NOMO-1 (cell line): Measurements from ENCODE around the gene TM9SF3.
"Not testable (repeated sequence)": the region's sequence is repeated elsewhere in the genome, so short reads cannot be mapped to it uniquely, and the experiment has no call there.

ENCODE experiments used
- DNase-seq, 2 experiments: peaks; one replicate each; lab custom pipeline; 2025; ENCODE audit not compliant: unreplicated experiment in 2 of 2; lab: John Stamatoyannopoulos, UW

TM9SF3 gene

DNA sequence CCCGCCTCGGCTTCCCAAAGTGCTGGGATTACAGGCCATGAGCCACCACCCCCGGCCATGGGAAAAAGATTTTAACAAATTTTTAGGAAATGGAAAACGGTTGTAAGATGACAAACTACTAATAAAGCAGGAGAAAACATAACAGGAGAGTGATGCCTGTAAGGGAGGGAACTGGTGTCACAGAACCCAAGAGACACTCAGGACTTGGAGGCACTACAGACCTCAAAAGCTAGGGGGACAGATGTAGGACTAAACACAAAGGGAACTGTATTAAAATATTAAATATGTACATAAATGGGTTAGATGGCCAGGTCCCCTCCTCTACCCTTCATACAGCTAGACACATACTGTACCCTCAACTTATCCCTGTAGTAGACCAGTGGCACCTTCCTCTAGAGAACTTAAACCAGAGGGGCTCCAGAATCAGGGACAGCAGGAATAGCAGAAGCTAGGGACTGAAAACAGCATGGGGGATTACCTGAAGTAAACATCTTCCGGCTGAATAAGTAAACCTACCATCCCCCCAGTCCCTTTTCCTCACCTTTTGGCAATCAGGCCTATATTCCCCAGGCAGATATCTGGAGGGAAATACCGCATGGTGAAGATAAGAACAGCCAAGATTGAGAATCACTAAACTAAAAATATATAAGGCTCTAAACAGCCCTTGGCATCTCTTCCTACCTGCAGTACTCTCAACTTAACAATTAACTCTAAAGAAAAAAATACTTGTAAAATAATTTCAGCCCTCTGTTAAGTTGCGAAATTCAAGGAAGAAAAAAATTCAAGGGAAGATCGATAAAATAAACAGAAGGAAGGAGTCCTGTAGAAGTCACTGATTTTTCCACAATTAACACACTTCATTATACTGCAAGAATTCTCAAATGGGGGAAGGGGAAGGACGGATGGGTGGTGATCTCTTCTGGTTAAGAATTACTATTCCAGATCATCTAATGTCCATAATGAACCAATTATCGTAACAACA lies 15.5 kb downstream of the TM9SF3 start:
- no peak for DNase-seq

DNA sequence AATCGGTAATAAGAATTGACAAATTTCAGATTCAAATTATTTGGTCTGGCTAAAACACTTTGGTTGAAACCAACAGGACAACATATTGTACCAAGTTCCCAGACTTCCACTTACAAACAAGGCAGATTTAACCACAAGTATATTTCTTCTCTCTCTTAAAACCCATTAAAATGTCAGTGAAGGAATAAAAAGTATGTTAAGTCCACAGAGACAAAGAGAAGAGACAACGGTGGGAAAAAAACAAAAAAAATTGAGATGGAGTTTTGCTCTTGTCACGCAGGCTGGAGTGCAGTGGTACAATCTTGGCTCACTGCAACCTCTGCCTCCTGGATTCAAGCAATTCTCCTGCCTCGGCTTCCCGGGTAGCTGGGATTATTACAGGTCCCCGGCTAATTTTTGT lies 16.3 kb downstream of the TM9SF3 start:
- DNase-seq, result no peak

DNA sequence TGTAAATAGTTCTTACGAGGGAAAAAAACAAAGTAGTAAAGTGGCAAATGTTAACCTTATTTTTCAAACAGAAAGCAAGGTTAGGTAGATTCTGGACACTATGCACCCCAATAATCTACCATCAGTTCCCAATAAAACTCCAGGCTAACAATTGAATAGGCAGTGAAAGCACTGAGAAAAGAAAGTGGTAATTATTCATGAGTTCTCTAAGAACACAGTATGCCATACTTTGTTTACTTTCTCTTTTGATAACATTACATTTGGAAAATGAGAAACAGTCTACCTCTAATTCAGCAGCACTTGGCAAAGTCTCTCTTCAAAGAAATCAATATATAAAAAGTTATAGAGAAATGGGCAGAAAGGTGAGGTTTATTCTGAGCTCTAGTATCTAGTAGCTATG lies 18.4 kb downstream of the TM9SF3 start:
- no peak for DNase-seq

DNA sequence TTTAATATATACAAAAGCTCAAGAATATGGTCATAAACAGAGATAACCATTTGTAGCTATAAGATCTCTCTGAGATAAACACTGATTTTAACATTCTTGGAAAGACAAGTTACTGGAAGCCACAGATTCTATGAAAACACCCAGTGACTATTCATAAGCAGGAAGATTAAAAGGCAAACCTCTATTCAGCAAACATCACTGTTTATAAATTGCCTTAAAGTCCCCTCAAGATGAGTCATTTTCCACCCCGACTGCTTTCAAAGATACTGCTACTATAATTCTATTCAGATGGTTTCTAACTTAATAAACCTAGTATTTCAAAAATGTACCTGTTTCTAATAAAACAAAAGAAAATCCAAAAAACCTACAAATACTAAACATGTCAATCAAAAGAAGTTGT lies 21.0 kb downstream of the TM9SF3 start:
- DNase-seq, result no peak

DNA sequence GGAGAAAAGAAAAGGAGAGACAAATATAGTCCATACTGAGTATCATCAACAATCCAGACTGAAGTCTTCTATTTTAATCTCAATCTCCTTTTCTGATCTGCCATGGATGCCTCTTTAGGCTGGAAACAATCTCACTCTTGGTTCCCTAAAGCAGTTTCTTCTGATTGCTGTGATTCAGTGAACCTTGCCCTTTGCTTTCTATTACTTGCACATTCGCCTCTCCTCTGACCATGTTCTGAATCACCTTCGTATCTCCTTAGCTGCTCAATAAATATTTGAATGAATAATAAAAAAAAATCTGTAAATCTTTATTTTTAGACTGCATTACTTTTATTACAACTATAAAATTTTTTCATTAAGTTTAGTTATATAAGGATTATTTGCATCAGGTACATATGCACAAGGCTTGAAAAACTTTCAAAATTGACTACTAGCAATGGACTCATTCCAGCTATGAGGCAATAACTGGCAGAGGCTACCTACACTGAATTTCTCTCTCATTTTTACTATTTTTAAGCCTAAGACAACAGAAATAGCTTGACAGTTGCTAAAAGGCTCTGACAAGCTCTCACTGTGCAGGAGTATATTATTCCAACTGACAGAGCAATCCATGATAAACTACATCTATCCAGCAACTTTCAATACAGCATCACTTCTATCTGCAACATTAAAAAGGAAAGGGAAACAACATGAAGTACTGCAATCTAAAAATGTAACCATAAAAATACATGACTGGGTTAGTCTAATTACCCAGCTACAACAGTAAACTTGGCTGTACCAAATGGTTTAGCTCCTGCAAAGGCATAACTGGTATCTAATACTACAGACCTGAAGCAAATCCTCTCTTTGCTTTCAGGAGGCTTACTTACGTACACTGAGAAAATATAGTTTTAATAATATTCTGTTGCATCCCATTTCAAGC lies 25.6 kb downstream of the TM9SF3 start:
- DNase-seq, result no peak

DNA sequence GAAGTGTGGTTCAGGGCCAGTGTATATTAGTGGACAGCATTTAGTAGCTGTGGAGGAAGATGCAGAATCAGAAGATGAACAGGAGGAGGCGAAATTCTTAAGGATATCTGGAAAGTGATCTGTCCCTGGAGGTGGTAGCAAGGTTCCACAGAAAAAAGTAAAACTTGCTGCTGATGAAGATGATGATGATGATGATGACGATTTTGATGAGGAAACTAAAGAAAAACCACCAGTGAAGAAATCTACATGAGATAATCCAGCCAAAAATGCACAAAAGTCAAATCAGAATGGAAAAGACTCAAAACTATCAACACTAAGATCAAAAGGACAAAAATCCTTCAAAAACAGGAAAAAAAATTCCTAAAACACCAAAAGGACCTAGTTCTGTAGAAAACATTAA lies 26.3 kb downstream of the TM9SF3 start:
- DNase-seq, result no peak

DNA sequence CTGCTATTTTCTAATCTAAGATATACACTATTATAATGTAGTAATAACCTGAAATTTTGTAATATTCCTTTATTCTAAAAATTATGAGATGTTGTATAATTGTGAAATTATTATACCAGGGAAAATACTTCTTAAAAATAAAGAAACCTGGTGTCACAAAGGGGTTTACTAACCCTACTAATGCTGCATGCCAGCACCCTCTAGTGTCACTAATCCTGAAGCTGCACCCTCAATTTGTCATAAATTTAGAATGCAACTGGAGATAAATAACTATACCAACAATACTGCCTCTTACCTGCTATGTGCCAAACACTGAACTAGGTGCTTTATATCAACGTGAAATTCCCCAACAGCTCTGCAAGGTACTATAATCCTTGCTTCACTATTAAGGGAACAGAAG lies 30.8 kb downstream of the TM9SF3 start:
- no peak for DNase-seq

DNA sequence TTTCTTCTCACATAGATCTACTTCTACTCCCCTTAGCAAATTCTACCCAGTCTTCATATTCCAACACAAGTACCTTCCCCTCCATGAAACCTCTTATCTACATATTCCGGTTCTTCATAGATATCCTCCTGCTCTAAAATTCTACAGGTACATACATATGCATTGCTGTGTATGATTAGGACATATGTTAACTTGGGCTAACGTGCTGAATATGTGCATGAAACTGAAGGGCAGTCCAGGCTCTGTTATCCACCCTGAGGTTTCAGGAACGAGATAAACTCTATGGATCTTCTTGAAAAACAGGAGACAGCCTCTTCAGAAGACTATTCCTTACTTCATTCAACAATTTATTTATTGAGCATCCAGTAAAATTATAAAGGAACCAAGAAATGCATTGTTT lies 31.5 kb downstream of the TM9SF3 start:
- no peak for DNase-seq

DNA sequence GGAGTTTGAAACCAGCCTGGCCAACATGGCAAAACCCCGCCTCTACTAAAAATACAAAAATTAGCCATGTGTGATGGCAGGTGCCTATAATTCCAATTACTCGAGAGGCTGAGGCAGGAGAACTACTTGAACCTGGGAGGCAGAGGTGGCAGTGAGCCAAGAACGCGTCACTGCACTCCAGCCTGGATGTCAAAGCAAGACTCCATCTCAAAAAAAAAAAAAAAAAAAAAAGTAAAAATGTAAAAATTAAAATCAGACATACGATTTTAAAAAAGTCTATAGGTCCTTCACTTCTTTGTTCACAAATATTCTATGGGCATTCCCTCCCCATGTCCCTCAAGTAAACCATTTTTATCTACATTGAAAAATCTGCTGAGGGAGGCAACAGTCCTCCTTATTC lies 38.2 kb downstream of the TM9SF3 start:
- DNase-seq, result no peak

DNA sequence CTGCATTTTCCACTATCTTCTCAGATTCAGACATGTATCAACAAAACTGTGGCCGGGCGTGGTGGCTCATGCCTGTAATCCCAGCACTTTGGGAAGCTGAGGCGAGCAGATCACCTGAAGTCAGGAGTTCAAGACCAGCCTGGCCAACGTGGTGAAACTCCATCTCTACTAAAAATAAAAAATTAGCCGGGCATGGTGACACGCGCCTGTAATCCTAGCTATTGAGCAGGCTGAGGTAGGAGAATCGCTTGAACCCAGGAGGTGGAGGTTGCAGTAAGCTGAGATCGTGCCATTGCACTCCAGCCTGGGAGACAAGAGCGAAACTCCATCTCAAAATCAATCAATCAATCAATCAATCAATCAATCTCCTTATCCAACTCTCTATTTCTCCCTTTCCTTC lies 41.3 kb downstream of the TM9SF3 start:
- not testable (repeated sequence) for DNase-seq

DNA sequence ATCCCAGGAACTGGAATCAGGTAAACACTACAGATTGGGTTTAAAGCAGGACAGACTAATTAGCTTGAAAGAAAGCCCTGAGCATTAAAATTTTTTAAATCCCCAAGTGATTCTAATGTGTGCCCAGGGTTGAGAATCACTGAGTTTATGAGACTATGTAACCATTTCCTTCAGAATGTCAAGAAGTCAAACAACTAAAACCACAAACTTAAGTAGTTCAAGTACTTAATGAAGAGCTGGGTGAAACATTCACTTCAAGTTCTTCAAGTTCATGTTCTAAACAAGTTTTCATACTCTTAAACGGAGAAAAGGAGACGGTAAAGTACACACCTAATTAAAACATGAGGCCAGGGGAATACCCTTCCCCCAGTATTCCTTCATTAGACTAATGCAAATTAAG lies 44.9 kb downstream of the TM9SF3 start:
- DNase-seq, result no peak

DNA sequence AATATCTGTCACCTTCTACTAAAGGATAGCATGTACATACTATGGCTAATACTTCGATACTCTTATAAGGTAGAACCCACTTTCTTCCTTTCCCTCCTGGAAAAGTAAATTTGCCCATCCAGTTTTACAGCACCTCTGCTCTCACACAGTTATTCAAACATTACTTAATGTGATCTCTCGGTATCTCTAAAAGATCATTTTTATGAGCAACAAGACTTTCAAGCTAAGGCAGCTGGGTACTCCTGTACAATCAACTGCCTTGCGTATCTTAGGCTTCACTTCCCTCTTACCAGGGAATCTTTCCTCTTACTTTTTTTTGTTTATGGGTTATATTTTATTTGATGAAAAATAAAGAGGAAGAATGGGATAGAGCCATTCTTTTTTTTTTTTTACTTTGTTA lies 46.6 kb downstream of the TM9SF3 start:
- DNase-seq, result no peak

DNA sequence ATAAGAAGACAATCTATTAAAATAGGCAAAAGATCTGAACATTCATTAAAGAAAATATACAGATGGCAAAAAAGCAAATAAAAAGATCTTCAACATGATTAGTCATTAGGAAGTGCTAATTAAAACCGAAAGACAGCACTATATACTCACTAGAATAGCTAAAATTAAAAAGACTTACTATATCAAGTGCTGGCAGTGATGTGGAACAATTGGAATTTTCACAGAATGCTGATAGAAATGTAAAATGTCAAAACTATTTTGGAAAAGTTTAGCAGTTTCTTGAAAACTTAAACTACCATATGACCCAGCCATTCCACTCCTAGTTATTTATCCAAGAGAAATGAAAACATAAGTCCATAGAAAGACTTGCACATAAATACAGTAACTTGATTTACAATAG lies 48.1 kb downstream of the TM9SF3 start:
- no peak for DNase-seq

DNA sequence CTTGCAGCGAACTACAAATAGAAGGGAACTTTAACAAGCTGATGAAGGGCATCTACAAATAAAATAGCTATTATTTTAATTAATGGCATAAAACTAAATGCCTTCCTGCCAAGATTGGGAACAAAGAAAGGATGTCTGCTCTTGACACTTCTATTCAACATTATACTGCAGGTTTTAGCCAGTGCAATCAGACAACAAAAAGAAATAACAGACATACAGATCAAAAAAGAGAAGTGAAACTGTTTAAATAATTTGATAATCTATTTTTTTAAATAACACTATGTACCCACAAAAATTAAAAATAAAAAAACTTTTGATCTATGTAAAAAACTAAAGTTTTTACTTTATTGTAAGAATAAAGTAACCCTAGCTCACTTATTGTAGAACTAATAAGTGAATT lies 50.7 kb downstream of the TM9SF3 start:
- DNase-seq, result no peak

DNA sequence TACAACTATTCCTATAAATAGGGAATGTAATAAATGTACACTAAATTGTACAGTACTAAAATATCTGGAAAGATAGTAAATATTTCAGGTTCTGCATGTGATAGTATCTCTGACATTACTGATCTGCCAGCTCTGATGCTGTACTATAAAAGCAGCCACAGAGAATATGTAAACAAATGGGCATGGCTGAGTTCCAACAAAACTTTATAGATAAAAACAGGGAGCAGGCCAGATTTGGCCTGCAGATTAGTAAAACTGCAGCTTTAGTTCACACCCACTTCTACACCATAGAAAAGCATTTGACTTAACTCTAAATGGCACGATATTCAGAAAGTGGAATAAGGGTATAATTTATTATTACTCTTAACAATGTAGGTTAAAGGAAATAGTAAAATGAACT lies 54.3 kb downstream of the TM9SF3 start:
- no peak for DNase-seq

DNA sequence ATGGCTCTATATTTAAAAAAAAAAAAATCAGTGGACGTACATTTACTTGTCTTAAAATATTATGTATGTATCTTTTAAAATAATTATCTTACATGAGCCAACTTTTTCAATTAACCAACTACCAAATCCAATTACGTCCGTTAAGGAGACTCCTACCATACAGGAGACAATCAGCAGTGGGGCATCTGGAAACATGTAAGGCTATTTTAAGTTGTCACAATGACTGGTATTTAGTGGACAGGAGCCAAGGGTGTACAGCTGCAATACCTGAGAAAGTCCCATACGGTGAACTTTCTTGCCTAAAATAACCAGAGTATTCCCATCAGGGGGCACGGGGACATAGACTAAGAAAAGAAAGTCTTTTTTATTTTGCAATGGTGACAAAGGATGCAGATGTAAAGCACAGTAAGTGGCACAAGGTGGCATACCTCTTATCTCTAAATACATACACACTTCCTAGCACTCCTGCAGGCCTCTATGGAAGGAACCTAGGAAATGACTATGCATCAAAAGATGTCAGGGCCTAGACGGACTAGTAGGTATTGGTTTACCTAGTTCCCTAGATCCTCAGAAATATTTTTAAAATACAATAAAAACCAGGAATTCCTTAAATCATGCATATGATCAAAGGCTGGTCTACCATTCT lies 57.1 kb downstream of the TM9SF3 start:
- no peak for DNase-seq

DNA sequence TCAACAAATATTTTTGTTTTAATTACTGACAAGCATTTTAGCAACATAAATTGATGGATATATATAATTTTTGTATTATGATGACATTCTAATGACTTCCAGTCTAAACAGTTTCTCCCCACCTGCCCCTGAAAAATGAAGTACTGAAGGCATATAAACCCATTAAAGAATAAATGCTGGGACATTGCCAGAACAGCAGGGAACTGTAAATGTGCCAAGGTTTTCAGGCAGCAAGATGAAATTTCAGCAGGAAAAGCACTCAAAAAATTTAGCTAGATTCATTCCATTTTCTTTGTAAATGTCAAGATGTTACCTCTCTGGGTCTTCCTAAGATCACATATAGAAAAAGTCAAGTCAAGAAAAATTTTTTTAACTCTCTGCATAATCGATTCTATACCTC lies 62.1 kb downstream of the TM9SF3 start:
- DNase-seq, result no peak

DNA sequence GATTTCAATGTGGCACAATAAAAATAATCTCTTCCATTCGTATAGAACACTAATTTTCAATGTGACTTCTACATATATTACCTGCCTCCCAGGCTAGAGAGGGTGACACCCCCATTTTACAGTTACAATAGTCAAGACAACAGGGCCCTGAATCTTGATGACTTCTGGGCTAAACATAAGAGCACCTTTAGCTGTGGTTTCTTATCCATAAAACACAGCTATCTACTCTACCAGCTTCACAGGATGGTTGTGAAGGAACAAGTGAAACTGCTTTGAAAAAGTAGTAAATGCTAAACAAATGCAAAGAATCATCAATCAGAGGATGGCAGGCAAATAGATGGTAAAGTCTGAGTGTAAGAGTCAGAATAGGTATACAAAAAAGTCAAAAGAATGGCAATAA lies 69.5 kb downstream of the TM9SF3 start:
- DNase-seq, result no peak

DNA sequence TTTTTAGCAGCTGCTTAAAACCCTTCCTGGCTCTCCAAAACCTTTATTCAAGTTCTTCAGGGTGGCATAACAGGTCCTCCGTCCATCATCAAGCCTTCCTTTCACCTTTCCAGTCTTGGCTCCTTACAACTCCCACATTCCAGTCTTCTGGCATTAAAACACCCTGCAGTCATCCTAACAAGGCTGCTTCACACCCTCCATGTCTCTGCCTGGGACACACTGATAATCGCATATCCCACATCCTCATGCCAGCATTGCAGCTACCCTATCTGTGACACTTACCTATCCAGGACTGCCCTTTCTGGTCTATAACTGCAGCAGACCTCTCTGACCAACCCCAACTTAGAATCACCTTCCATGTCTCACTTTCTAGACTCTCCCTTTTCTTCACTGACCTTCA lies 70.5 kb downstream of the TM9SF3 start:
- DNase-seq, result no peak

DNA sequence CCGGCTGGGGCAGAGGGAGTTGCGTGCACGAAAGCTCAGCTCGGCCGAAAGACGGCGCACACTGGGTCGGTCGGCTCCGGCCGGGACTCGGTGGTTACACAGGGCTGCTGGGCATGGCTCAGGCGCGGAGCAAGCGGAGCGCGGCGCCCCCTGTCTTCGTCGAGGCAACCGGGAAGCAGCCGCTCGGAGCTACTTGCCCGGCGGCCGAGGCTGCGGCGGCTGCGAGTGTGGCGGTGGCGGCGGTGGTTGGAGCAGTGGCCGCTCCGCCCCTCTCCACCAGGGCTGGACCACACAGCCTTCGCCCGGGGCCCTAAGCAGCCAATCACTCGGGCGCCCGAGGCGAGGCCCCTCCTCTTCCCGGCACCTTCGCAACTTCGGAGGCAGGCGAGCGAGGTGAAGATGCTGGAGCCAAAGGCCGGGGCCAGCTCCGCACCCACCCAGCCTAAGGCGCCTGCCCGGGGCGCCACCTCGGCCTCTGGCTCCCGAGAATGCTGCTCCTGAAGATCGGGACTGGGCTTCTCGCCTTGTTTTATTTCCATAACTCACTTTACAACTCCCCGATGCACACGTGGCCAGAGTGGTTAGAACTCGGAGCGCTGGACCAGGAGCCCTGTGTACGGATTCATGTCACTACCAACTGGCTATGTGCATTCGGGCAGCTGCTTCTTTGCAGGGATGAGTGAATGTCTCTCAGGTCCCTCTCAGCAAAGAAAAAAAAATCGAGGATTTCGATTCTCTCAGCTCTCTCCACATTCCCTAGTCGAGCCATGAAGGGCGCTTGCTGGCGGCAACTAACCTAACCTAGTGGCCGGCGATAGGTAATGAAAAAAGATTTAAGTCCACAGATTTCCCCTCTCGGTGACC lies 72.9 kb downstream of the TM9SF3 start, which contains the start of gene TLL2:
TSS of gene TLL2 (minus strand) at position 229 of the 864 bp plus-strand sequence. CDS start 241 bp downstream, outside the sequence.
- peak; percentile 80 to 89 for DNase-seq
